ENCODE measurements around the gene DYNC1H1. TPM values are rescaled to one million over a fixed set of nuclear protein-coding genes. Genes with fewer than 3 reads are reported as not detected.

The DYNC1H1 gene
- total RNA-seq, 2 experiments from 2014 or later: 209 to 291 TPM

- Histone ChIP-seq H3K4me2 (ENCODE audit: low read length) (no peak overlapping the region), H3K4me3 (ENCODE audit: low read depth, low read length, poor library complexity, severe bottlenecking) (no peak overlapping the region), H3K79me2 (ENCODE audit: insufficient read depth, low read depth, low read length) (no peaks in the 10 kb centered on the region), H3K9me2 (ENCODE audit: insufficient read depth, low read length) (no peaks in the 10 kb centered on the region), H3K27ac (ENCODE audit: low read depth, low read length, poor library complexity, severe bottlenecking) (no peak overlapping the region), H3K36me3 (ENCODE audit: insufficient read depth, low read length) (peaks cover 8% of the 10 kb centered on the region; the same call in 1 of the 2 replicates), H4K20me1 (ENCODE audit: insufficient read depth, low read length) (no peaks in the 10 kb centered on the region), H2AFZ (ENCODE audit: low read length) (no peak overlapping the region), H3K4me1 (ENCODE audit: insufficient read depth, low read length, poor library complexity, severe bottlenecking) (no peaks in the 10 kb centered on the region), H3K9me3 (ENCODE audit: low read length) (no peaks in the 10 kb centered on the region)
- ChIA-PET POLR2A (no interaction called here), CTCF (ENCODE audit: unreplicated experiment) (no interaction called here)
- BruUV-seq (replicated peaks): no TSS peak
- intact Hi-C loops (cut with micrococcal nuclease; ENCODE audit: unreplicated experiment): no loop called here
- TF ChIP-seq EZH2phosphoT487 (IDR thresholded peaks at IDR 0.05; ENCODE audit: borderline replicate concordance, low read depth, low read length) (no peak), CTCF (conservative IDR thresholded peaks at IDR 0.05; ENCODE audit: low read length) (no peak)
- DNase-seq (ENCODE audit: low spot score): no peak
Observed at GRCh38 chr14:101925152-101925551, 39.2 kb upstream of the DYNC1H1 start.

- no peak overlapping the region for H2AFZ ChIP-seq (ENCODE audit: low read length)
- CTCF ChIA-PET (ENCODE audit: unreplicated experiment): no interaction called here
- H3K27ac ChIP-seq (ENCODE audit: low read depth, low read length, poor library complexity, severe bottlenecking): no peak overlapping the region
- H3K4me1 ChIP-seq (ENCODE audit: insufficient read depth, low read length, poor library complexity, severe bottlenecking): no peaks in the 10 kb centered on the region
- H3K36me3 ChIP-seq (ENCODE audit: insufficient read depth, low read length): peaks cover 7% of the 10 kb centered on the region; the same call in 1 of the 2 replicates
- BruUV-seq (replicated peaks): no TSS peak
- TF ChIP-seq CTCF (conservative IDR thresholded peaks at IDR 0.05; ENCODE audit: low read length): no peak
- no peak for TF ChIP-seq EZH2phosphoT487 (IDR thresholded peaks at IDR 0.05; ENCODE audit: borderline replicate concordance, low read depth, low read length)
- no peaks in the 10 kb centered on the region for H4K20me1 ChIP-seq (ENCODE audit: insufficient read depth, low read length)
- H3K9me3 ChIP-seq (ENCODE audit: low read length): no peaks in the 10 kb centered on the region
- POLR2A ChIA-PET: interaction anchor here (0.5 kb wide), 2 partner anchors 8 to 193 kb away, joined by 3 to 4 read pairs; no protein-coding TSS in a partner anchor
- intact Hi-C loops (cut with micrococcal nuclease; ENCODE audit: unreplicated experiment): no loop called here
- no peak overlapping the region for H3K4me3 ChIP-seq (ENCODE audit: low read depth, low read length, poor library complexity, severe bottlenecking)
- no peak overlapping the region for H3K4me2 ChIP-seq (ENCODE audit: low read length)
- DNase-seq (ENCODE audit: low spot score): no peak
- no peaks in the 10 kb centered on the region for H3K79me2 ChIP-seq (ENCODE audit: insufficient read depth, low read depth, low read length)
- H3K9me2 ChIP-seq (ENCODE audit: insufficient read depth, low read length): no peaks in the 10 kb centered on the region
Observed at GRCh38 chr14:101926085-101926484, 38.3 kb upstream of the DYNC1H1 start.

GRCh38 chr14:101926620-101927019 is 37.8 kb upstream of the DYNC1H1 start:
- H3K9me3 ChIP-seq (ENCODE audit: low read length): no peaks in the 10 kb centered on the region
- no peak overlapping the region for H3K4me3 ChIP-seq (ENCODE audit: low read depth, low read length, poor library complexity, severe bottlenecking)
- intact Hi-C loops (cut with micrococcal nuclease; ENCODE audit: unreplicated experiment): no loop called here
- DNase-seq (ENCODE audit: low spot score): no peak
- no peak overlapping the region for H2AFZ ChIP-seq (ENCODE audit: low read length)
- no peak for TF ChIP-seq CTCF (conservative IDR thresholded peaks at IDR 0.05; ENCODE audit: low read length)
- TF ChIP-seq EZH2phosphoT487 (IDR thresholded peaks at IDR 0.05; ENCODE audit: borderline replicate concordance, low read depth, low read length): no peak
- no peaks in the 10 kb centered on the region for H3K9me2 ChIP-seq (ENCODE audit: insufficient read depth, low read length)
- no peak overlapping the region for H3K27ac ChIP-seq (ENCODE audit: low read depth, low read length, poor library complexity, severe bottlenecking)
- H3K4me1 ChIP-seq (ENCODE audit: insufficient read depth, low read length, poor library complexity, severe bottlenecking): no peaks in the 10 kb centered on the region
- no peak overlapping the region for H3K4me2 ChIP-seq (ENCODE audit: low read length)
- CTCF ChIA-PET (ENCODE audit: unreplicated experiment): no interaction called here
- POLR2A ChIA-PET: interaction anchor here (0.5 kb wide), 2 partner anchors 194 to 253 kb away, joined by 3 read pairs; no protein-coding TSS in a partner anchor
- no TSS peak for BruUV-seq (replicated peaks)
- no peaks in the 10 kb centered on the region for H4K20me1 ChIP-seq (ENCODE audit: insufficient read depth, low read length)
- H3K36me3 ChIP-seq (ENCODE audit: insufficient read depth, low read length): peaks cover 4% of the 10 kb centered on the region; the same call in 1 of the 2 replicates
- no peaks in the 10 kb centered on the region for H3K79me2 ChIP-seq (ENCODE audit: insufficient read depth, low read depth, low read length)

Measured in OCI-LY7 (cell line).